ENCODE results near the gene SRPK1. TPM values are rescaled to one million over a fixed set of nuclear protein-coding genes. Genes with fewer than 3 reads are reported as not detected.

Gene SRPK1
- total RNA-seq, 1 donor, result 36.6 TPM

DNA sequence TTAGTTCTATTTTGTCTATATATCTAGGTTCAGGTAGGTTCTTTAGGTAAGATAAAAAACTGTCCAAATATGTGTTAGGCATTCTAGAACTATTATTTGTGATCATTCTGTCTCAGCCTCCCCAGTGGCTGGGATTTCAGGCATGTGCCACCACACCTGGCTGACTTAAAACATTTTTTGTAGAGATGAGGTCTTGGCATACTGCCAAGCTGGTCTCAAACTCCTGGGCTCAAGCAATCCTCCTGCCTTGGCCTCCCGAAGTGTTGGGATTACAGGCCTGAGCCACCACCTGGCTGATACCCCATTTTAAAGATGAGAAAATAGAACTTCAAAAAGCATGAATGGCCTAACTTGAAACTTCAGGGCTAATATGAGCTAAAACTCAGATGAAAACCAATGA is 81.9 kb downstream of the SRPK1 start:
- no peak overlapping the region for H2AFZ ChIP-seq (ENCODE audit: low read length)
- H3K4me1 ChIP-seq (ENCODE audit: insufficient read depth, low read length), result no peaks in the 10 kb centered on the region
- no peak overlapping the region for H3K27ac ChIP-seq (ENCODE audit: low read depth, low read length)
- no peak overlapping the region for H3K4me3 ChIP-seq (ENCODE audit: insufficient read depth, low read length)
- no peak for DNase-seq (ENCODE audit: insufficient read length, low spot score, missing footprints)
- TF ChIP-seq, protein P1, sequence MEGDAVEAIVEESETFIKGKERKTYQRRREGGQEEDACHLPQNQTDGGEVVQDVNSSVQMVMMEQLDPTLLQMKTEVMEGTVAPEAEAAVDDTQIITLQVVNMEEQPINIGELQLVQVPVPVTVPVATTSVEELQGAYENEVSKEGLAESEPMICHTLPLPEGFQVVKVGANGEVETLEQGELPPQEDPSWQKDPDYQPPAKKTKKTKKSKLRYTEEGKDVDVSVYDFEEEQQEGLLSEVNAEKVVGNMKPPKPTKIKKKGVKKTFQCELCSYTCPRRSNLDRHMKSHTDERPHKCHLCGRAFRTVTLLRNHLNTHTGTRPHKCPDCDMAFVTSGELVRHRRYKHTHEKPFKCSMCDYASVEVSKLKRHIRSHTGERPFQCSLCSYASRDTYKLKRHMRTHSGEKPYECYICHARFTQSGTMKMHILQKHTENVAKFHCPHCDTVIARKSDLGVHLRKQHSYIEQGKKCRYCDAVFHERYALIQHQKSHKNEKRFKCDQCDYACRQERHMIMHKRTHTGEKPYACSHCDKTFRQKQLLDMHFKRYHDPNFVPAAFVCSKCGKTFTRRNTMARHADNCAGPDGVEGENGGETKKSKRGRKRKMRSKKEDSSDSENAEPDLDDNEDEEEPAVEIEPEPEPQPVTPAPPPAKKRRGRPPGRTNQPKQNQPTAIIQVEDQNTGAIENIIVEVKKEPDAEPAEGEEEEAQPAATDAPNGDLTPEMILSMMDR (IDR thresholded peaks at IDR 0.05; ENCODE audit: extremely low read depth, low read depth, low read length), result no peak
- H3K27me3 ChIP-seq (ENCODE audit: insufficient read depth, low read length), result no peaks in the 10 kb centered on the region
- H4K20me1 ChIP-seq (ENCODE audit: insufficient read depth, low read length), result no peaks in the 10 kb centered on the region
- peaks cover 33% of the 10 kb centered on the region for H3K36me3 ChIP-seq (ENCODE audit: insufficient read depth, low read length)
- no peak overlapping the region for H3K4me2 ChIP-seq (ENCODE audit: insufficient read depth, low read length)
- no peaks in the 10 kb centered on the region for H3K79me2 ChIP-seq (ENCODE audit: insufficient read depth, low read length)
- no peaks in the 10 kb centered on the region for H3K9me3 ChIP-seq (ENCODE audit: low read depth, low read length)

DNA sequence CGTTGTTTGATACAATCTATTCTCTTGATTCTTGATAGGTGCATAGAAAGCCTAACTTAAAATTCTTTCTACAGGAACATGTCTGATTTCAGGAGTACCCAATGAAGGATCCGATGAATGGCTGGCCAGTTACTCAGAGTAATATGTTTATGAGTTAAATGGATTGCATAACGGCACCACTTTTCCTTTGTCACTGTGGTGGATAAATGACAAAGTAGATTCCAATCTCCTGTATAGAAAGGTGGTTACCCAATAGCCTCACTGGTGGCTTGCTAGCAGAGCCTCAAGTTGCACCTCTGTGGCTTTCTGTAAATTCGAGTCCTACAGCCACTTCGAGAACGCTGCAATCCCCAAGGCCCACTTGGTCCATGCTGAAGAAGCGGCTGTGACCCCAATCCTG is 87.4 kb downstream of the SRPK1 start:
- Histone ChIP-seq H3K9me3 (ENCODE audit: low read depth, low read length) (no peaks in the 10 kb centered on the region), H4K20me1 (ENCODE audit: insufficient read depth, low read length) (no peaks in the 10 kb centered on the region), H3K4me3 (ENCODE audit: insufficient read depth, low read length) (no peak overlapping the region), H3K79me2 (ENCODE audit: insufficient read depth, low read length) (no peaks in the 10 kb centered on the region), H3K4me2 (ENCODE audit: insufficient read depth, low read length) (no peak overlapping the region), H3K27ac (ENCODE audit: low read depth, low read length) (no peak overlapping the region), H3K4me1 (ENCODE audit: insufficient read depth, low read length) (no peaks in the 10 kb centered on the region), H2AFZ (ENCODE audit: low read length) (no peak overlapping the region), H3K36me3 (ENCODE audit: insufficient read depth, low read length) (peaks cover 29% of the 10 kb centered on the region), H3K27me3 (ENCODE audit: insufficient read depth, low read length) (no peaks in the 10 kb centered on the region)
- TF ChIP-seq, protein P1 (IDR thresholded peaks at IDR 0.05; ENCODE audit: extremely low read depth, low read depth, low read length), result no peak
- DNase-seq (ENCODE audit: insufficient read length, low spot score, missing footprints), result no peak

DNA sequence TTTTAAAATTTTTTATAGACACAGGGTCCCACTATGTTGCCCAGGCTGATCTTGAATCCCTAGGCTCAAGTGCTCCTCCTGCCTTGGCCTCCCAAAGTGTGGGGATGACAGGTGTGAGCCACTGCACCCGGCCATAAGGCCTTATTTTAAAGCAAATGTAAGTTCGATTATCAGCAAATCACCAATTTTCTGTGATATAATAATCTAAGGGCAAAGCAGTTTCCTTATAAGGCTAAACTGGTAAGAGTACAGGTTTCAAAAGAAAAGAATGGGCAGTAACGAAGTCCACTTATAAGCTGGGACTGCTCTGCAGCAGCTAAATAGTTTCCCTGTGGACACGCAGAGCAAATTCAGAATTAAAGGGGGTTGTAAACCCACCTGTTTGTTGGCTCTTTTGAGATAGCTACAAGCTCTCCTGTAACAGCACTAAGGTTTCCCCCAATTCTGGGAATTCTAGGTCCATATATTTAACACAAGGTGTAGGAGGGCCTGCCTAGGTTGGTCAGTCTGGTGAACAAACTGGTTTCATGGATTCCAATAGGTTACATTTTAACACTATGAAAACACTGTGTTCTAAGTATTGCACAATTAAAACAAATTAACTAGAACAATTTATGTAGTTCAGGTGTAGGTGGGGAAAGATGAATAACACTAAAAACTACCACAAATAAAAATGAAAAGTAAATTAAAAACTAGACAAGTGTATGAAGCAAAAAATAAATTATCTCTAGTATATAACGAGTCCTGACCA is 89.5 kb downstream of the SRPK1 start:
- Histone ChIP-seq H3K36me3 (ENCODE audit: insufficient read depth, low read length) (peaks cover 21% of the 10 kb centered on the region), H3K27me3 (ENCODE audit: insufficient read depth, low read length) (no peaks in the 10 kb centered on the region), H3K79me2 (ENCODE audit: insufficient read depth, low read length) (no peaks in the 10 kb centered on the region), H2AFZ (ENCODE audit: low read length) (no peak overlapping the region), H3K27ac (ENCODE audit: low read depth, low read length) (no peak overlapping the region), H4K20me1 (ENCODE audit: insufficient read depth, low read length) (no peaks in the 10 kb centered on the region), H3K4me3 (ENCODE audit: insufficient read depth, low read length) (no peak overlapping the region), H3K4me2 (ENCODE audit: insufficient read depth, low read length) (no peak overlapping the region), H3K9me3 (ENCODE audit: low read depth, low read length) (no peaks in the 10 kb centered on the region), H3K4me1 (ENCODE audit: insufficient read depth, low read length) (no peaks in the 10 kb centered on the region)
- TF ChIP-seq, protein P1 (IDR thresholded peaks at IDR 0.05; ENCODE audit: extremely low read depth, low read depth, low read length), result no peak
- DNase-seq (ENCODE audit: insufficient read length, low spot score, missing footprints), result no peak

DNA sequence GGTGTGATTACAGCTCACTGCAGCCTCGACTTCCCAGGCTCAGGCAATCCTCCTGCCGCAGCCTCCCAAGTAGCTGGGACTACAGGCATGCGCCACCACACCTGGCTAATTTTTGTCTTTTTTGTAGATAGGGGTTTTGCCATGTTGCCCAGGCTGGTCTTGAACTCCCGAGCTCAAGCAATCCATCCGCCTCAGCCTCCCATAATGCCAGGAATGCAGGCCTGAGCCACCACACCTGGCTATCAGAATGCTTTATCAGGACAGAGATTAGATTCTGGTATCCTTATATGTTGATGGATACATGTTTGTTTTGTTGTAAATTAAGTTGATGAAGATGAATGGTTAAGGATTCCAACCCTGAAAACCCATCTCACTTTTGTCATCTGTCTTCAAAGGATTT is 91.6 kb downstream of the SRPK1 start:
- Histone ChIP-seq H3K27me3 (ENCODE audit: insufficient read depth, low read length) (no peaks in the 10 kb centered on the region), H3K4me3 (ENCODE audit: insufficient read depth, low read length) (no peak overlapping the region), H3K27ac (ENCODE audit: low read depth, low read length) (no peak overlapping the region), H4K20me1 (ENCODE audit: insufficient read depth, low read length) (no peaks in the 10 kb centered on the region), H2AFZ (ENCODE audit: low read length) (no peak overlapping the region), H3K4me1 (ENCODE audit: insufficient read depth, low read length) (no peaks in the 10 kb centered on the region), H3K9me3 (ENCODE audit: low read depth, low read length) (no peaks in the 10 kb centered on the region), H3K79me2 (ENCODE audit: insufficient read depth, low read length) (no peaks in the 10 kb centered on the region), H3K4me2 (ENCODE audit: insufficient read depth, low read length) (no peak overlapping the region), H3K36me3 (ENCODE audit: insufficient read depth, low read length) (peaks cover 11% of the 10 kb centered on the region)
- no peak for DNase-seq (ENCODE audit: insufficient read length, low spot score, missing footprints)
- TF ChIP-seq, protein P1 (IDR thresholded peaks at IDR 0.05; ENCODE audit: extremely low read depth, low read depth, low read length), result no peak

All from osteoblast (primary cell).